Endodermal cell (in vitro differentiated cells): ENCODE results near the gene MANF. TPM values are rescaled to one million over a fixed set of nuclear protein-coding genes. Genes with fewer than 3 reads are reported as not detected.

Source experiments
- DNase-seq: peaks from one replicate; pipeline ENCODE4 v3.0.0-alpha.2; 2017
- H3K27ac ChIP-seq: 2 replicates; pipeline ENCODE4 v1.5.1; 2013; ENCODE audit warnings: mild to moderate bottlenecking, low read depth, low read length, moderate library complexity
- H3K27me3 ChIP-seq: 2 replicates; pipeline ENCODE4 v1.6.1; 2013; ENCODE audit warnings: mild to moderate bottlenecking, low read length, moderate library complexity; ENCODE audit not compliant: insufficient read depth, control insufficient read depth, poor library complexity, severe bottlenecking
- H3K36me3 ChIP-seq: 2 replicates; pipeline ENCODE4 v1.7.0; 2013; ENCODE audit warnings: mild to moderate bottlenecking, low read length, moderate library complexity; ENCODE audit not compliant: control insufficient read depth, insufficient read depth
- H3K4me1 ChIP-seq: one replicate; pipeline ENCODE4 v1.7.0; 2013; ENCODE audit warnings: low read length; ENCODE audit not compliant: control insufficient read depth, insufficient read depth
- H3K4me3 ChIP-seq: 2 replicates; pipeline ENCODE4 v1.5.1; 2013; ENCODE audit warnings: mild to moderate bottlenecking, low read length, moderate library complexity
- H3K9ac ChIP-seq: 2 replicates; pipeline ENCODE4 v1.6.1; 2013; ENCODE audit warnings: mild to moderate bottlenecking, low read length, moderate library complexity; ENCODE audit not compliant: poor library complexity, severe bottlenecking; ENCODE audit errors: extremely low read depth
- H3K9me3 ChIP-seq: 2 replicates; pipeline ENCODE4 v1.6.1; 2013; ENCODE audit warnings: mild to moderate bottlenecking, low read length, moderate library complexity; ENCODE audit not compliant: control insufficient read depth
- H3K27ac Mint-ChIP-seq: 2 replicates; pipeline ENCODE4 v1.8.0; 2020; ENCODE audit warnings: mixed read lengths
- H3K27me3 Mint-ChIP-seq: 2 replicates; pipeline ENCODE4 v1.8.0; 2021; ENCODE audit warnings: mild to moderate bottlenecking, mixed read lengths; ENCODE audit not compliant: insufficient read depth
- H3K36me3 Mint-ChIP-seq: 2 replicates; pipeline ENCODE4 v1.8.0; 2020; ENCODE audit warnings: low read depth, mixed read lengths
- H3K4me1 Mint-ChIP-seq: 2 replicates; pipeline ENCODE4 v1.8.0; 2020; ENCODE audit warnings: mixed read lengths
- H3K4me3 Mint-ChIP-seq: 2 replicates; pipeline ENCODE4 v1.8.0; 2020; ENCODE audit warnings: mild to moderate bottlenecking, moderate library complexity, mixed read lengths
- H3K9me3 Mint-ChIP-seq: 2 replicates; pipeline ENCODE4 v1.8.0; 2020; ENCODE audit warnings: mild to moderate bottlenecking, mixed read lengths
- CTCF ChIP-seq: fragments of 200-600 bp; sonication (generic); conservative IDR thresholded peaks from 2 replicates; pipeline ENCODE4 v1.5.0; 2021; ENCODE audit warnings: antibody characterized with exemption, mild to moderate bottlenecking
- WGBS, 2 experiments: methylation state at CpG; one replicate each; pipeline versions ENCODE4 v1.1.5 to v1.1.7; 2013; ENCODE audit warnings: missing lambda C conversion rate in 2 of 2, mixed read lengths in 1 of 2; ENCODE audit not compliant: insufficient coverage in 1 of 2, insufficient read length in 1 of 2; 5-methylcytosine and 5-hydroxymethylcytosine counted together
- total RNA-seq, 2 donors: library from RNA; stranded (reverse); fragmentation: NEBNext Ultra II Directional in 1 of 2; extraction: Animal tissue kit (Norgen Biotek cat#: 25700) in 1 of 2; gene quantifications; 2 replicates in 1 of 2; 3 replicates in 1 of 2; pipeline ENCODE4 v1.2.1, GENCODE V29; 2021

MANF gene
- total RNA-seq, 2 donors from 2014 or later = 153 to 225 TPM

GRCh38 chr3:51398595-51399310 is 13.7 kb downstream of the MANF start:
- H3K9me3 Mint-ChIP-seq = no peaks in the 10 kb centered on the region
- H3K27me3 Mint-ChIP-seq = no peaks in the 10 kb centered on the region
- Histone ChIP-seq H3K27me3 (no peaks in the 10 kb centered on the region), H3K27ac (peak overlapping the region; percentile 25), H3K36me3 (peaks cover 53% of the 10 kb centered on the region), H3K4me1 (peaks cover 5% of the 10 kb centered on the region), H3K9me3 (peaks cover 10% of the 10 kb centered on the region), H3K4me3 (no peak overlapping the region), H3K9ac (no peak overlapping the region)
- DNase-seq = no peak
- no peak overlapping the region for H3K4me3 Mint-ChIP-seq
- WGBS, 2 experiments = 73 to 84% methylated on average over 8 of the region's 8 CpGs
- peaks cover 14% of the 10 kb centered on the region for H3K4me1 Mint-ChIP-seq
- no peak for TF ChIP-seq CTCF
- H3K27ac Mint-ChIP-seq = no peak overlapping the region
- H3K36me3 Mint-ChIP-seq = peaks cover 48% of the 10 kb centered on the region

DNA sequence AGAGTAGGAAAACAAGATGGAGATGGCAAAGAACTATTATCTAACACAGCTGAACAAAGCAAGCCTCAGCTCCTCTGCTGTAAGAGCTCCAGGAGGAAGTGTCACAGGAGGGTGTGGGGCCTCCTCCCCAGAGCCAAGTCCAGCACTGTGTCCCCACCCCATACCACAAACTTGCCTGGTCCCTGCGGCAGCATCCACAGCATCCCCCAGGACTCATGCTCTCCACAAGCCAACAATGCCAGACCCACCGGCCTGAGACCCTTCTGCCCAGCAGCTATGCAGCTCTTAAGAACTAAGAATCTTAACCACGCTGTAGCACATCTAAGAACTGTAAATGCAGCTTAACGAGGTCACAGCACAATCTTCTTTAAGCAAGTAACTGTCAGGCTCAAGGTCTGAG is 15.1 kb downstream of the MANF start:
- peaks cover 41% of the 10 kb centered on the region for H3K36me3 ChIP-seq
- no peak overlapping the region for H3K9ac ChIP-seq
- TF ChIP-seq CTCF = no peak
- H3K9me3 ChIP-seq = no peaks in the 10 kb centered on the region
- 89 to 95% methylated on average over 3 to 4 of the region's 4 CpGs for WGBS, 2 experiments
- H3K4me1 ChIP-seq = no peaks in the 10 kb centered on the region
- Mint-ChIP-seq H3K4me3 (no peak overlapping the region), H3K27ac (peak overlapping the region; percentile 66), H3K27me3 (no peaks in the 10 kb centered on the region), H3K4me1 (peaks cover under 1% of the 10 kb centered on the region), H3K36me3 (peaks cover 35% of the 10 kb centered on the region), H3K9me3 (no peaks in the 10 kb centered on the region)
- no peak overlapping the region for H3K27ac ChIP-seq
- no peak for DNase-seq
- H3K4me3 ChIP-seq = no peak overlapping the region
- no peaks in the 10 kb centered on the region for H3K27me3 ChIP-seq

DNA sequence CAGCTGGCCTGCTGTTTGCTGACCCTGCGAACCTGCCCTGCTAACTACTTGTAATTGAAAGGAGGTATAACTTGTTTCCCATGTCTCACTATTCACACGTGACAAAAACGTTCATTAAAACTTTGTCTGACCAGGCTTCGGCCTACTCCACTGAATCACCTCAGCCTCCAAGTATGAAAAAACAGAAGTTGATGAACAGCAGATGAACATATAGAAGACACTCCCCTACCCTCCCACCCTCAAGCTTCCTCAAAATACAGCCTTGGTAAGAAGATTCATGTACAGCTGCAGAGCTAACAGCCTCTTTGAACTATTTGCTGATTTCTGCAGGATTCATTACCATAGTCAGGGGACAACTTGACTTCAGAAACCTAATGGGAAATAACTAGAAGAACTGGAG is 16.6 kb downstream of the MANF start:
- H3K4me1 Mint-ChIP-seq = no peaks in the 10 kb centered on the region
- no peak overlapping the region for H3K27ac Mint-ChIP-seq
- Histone ChIP-seq H3K4me3 (no peak overlapping the region), H3K27me3 (no peaks in the 10 kb centered on the region), H3K9ac (no peak overlapping the region), H3K4me1 (no peaks in the 10 kb centered on the region), H3K27ac (no peak overlapping the region), H3K36me3 (peaks cover 27% of the 10 kb centered on the region), H3K9me3 (no peaks in the 10 kb centered on the region)
- H3K27me3 Mint-ChIP-seq = no peaks in the 10 kb centered on the region
- no peaks in the 10 kb centered on the region for H3K9me3 Mint-ChIP-seq
- TF ChIP-seq CTCF = no peak
- WGBS, 2 experiments = 91 to 94% methylated on average over 4 of the region's 4 CpGs
- peaks cover 32% of the 10 kb centered on the region for H3K36me3 Mint-ChIP-seq
- H3K4me3 Mint-ChIP-seq = no peak overlapping the region
- no peak for DNase-seq
